22Rv1 (cell line): Measurements from ENCODE around the gene MOCS2.

Experiments used
- H3K27ac ChIP-seq: fragments of 450-650 bp; 2 replicates; pipeline ENCODE4 v1.5.1; 2017
- ZFX ChIP-seq: fragments of 450-650 bp; IDR thresholded peaks from 2 replicates; pipeline ENCODE4 v1.6.1; 2017; ENCODE audit warnings: antibody characterized with exemption, borderline replicate concordance
- TF ChIP-seq, protein P1 (sequence below): fragments of 450-650 bp; IDR thresholded peaks from 2 replicates; pipeline ENCODE4 v1.5.1; 2017; ENCODE audit warnings: mild to moderate bottlenecking

MOCS2 gene

GRCh38 chr5:53084546-53085255 lies 24.9 kb downstream of the MOCS2 start:
- TF ChIP-seq, protein P1, sequence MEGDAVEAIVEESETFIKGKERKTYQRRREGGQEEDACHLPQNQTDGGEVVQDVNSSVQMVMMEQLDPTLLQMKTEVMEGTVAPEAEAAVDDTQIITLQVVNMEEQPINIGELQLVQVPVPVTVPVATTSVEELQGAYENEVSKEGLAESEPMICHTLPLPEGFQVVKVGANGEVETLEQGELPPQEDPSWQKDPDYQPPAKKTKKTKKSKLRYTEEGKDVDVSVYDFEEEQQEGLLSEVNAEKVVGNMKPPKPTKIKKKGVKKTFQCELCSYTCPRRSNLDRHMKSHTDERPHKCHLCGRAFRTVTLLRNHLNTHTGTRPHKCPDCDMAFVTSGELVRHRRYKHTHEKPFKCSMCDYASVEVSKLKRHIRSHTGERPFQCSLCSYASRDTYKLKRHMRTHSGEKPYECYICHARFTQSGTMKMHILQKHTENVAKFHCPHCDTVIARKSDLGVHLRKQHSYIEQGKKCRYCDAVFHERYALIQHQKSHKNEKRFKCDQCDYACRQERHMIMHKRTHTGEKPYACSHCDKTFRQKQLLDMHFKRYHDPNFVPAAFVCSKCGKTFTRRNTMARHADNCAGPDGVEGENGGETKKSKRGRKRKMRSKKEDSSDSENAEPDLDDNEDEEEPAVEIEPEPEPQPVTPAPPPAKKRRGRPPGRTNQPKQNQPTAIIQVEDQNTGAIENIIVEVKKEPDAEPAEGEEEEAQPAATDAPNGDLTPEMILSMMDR = no peak
- TF ChIP-seq ZFX = no peak
- H3K27ac ChIP-seq = no peak overlapping the region

- no peak overlapping the region for H3K27ac ChIP-seq
Measured at GRCh38 chr5:53083927-53084326, 25.6 kb downstream of the MOCS2 start.

DNA sequence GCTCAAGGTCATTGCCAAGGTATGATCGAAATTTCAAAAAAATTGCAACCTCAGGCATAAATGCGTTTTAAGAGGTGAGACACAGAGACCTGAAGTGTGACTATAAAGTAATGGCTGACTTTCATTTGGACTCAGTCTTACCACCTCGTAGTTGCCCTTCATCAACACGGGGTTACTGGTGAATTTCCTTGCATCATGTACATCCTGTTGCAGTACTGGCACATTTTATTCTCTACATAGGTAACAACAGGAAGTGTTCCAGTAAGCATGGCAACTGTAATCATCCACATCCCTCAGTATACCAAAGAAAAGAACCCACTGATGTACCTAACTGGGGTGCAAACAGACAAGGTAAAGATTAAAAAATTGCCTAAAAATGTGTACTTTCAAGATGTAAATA lies 29.3 kb downstream of the MOCS2 start:
- TF ChIP-seq, protein P1 = no peak
- no peak for TF ChIP-seq ZFX
- H3K27ac ChIP-seq = no peak overlapping the region

More at GRCh38 chr5:53083927-53084326, 25.6 kb downstream of the MOCS2 start:
- no peak for TF ChIP-seq ZFX
- TF ChIP-seq, protein P1 = no peak

DNA sequence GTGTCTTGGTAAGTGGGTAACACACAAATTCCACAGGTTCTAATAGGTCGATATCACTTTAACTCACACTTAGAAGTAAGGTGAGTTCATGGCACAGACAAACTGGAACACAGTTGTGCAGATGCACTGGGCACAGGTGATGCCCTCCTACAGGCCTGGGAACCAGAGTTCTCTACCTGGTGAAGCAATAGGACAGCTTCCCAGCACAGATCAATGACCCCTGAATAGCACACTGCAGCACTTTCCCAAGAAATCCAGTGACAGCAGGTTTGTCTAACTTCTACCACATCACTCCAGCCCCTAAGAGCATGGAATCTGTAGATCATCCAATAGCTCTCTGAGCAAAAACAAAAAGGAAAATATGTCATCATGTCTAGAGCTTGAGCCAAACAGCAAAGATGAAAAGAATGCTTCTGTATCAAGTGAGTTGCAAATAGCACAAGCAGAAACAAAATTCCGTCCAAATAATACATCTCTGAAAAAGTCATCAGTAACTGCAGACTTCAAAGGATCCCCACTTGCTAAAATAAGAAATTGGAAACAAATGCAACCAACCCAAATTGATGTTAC lies 33.5 kb downstream of the MOCS2 start:
- H3K27ac ChIP-seq = no peak overlapping the region
- TF ChIP-seq ZFX = no peak
- TF ChIP-seq, protein P1 = no peak

DNA sequence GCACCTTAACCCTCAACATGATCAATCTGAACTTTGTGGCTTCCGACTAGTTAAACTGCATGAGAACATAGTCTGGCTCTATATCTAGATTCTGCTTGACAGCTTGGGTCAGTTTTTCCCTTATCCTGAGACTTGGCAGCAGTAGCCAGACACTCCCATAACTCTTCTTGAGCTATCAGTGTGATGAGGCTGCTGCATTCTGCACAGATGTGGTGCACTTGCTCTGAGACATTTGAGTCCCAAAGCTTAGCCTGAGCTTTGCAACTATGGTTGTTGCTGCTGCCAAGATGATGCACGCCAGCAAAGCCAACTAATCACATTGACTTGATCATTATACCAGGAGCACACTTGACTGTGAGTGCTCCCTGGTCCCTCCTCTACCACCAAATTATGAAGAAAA lies 36.2 kb downstream of the MOCS2 start:
- TF ChIP-seq, protein P1 = no peak
- no peak for TF ChIP-seq ZFX
- no peak overlapping the region for H3K27ac ChIP-seq

- H3K27ac ChIP-seq = no peak overlapping the region
- TF ChIP-seq, protein P1 = no peak
- no peak for TF ChIP-seq ZFX
Measured at GRCh38 chr5:53071738-53072137, 37.8 kb downstream of the MOCS2 start.

DNA sequence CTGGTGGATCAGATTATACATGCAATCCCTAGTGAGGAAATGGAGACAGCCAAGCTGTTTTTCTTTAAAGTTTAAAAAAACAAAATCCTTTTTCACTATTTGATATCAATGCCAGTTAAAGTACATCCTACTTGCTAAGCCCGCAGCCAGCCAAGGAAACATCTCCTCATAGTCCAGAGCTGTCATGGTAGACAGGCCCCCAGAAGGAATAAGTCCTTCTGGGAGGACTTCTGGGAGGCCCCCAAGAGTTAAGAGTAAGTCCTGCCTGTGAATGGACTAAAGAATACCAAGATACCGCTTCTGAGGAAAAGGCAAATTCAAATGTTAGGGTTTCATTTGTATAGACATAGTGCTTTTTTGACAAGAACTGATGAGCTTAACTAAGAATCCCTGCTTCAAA lies 38.3 kb downstream of the MOCS2 start:
- H3K27ac ChIP-seq = no peak overlapping the region
- TF ChIP-seq, protein P1 = no peak
- TF ChIP-seq ZFX = no peak
